ENCODE results near the gene TMIGD3. TPM values are rescaled to one million over a fixed set of nuclear protein-coding genes. Genes with fewer than 3 reads are reported as not detected.
A peak's percentile ranks its signal among the peaks of the same experiment; 100 is the strongest.
"Not testable (repeated sequence)": the region's sequence is repeated elsewhere in the genome, so short reads cannot be mapped to it uniquely, and the experiment has no call there.

Gene TMIGD3
- total RNA-seq: 0.32 TPM
- long read RNA-seq, partial matches to known transcripts: 0 of 2 reads
- long read RNA-seq, other reads (novel, unspliced or antisense): 2 of 2 reads

- DNase-seq (ENCODE audit: low spot score): no peak
- intact Hi-C loops (cut with DNase I): no loop called here
Measured at GRCh38 chr1:111503585-111504060, at the start of gene TMIGD3, which contains the start of gene ADORA3. Gene TMIGD3 (minus strand): TSS chr1:111503633. CDS start chr1:111503354, 279 bp downstream. Gene ADORA3 (minus strand): TSS chr1:111503633. CDS start chr1:111503354, 279 bp downstream.

- no peak for DNase-seq (ENCODE audit: low spot score)
- intact Hi-C loops (cut with DNase I): no loop called here
Measured at GRCh38 chr1:111553196-111553595, 49.8 kb upstream of the TMIGD3 start.

GRCh38 chr1:111552587-111552986 is 49.2 kb upstream of the TMIGD3 start:
- intact Hi-C loops (cut with DNase I): no loop called here

GRCh38 chr1:111551623-111552411 is 48.4 kb upstream of the TMIGD3 start:
- intact Hi-C loops (cut with DNase I): no loop called here
- DNase-seq (ENCODE audit: low spot score): no peak

More at GRCh38 chr1:111552587-111552986, 49.2 kb upstream of the TMIGD3 start:
- no peak for DNase-seq (ENCODE audit: low spot score)

GRCh38 chr1:111547786-111548185 is 44.4 kb upstream of the TMIGD3 start:
- DNase-seq (ENCODE audit: low spot score); intact Hi-C loops (cut with DNase I): not testable (repeated sequence)

GRCh38 chr1:111542187-111542586 is 38.8 kb upstream of the TMIGD3 start:
- intact Hi-C loops (cut with DNase I): no loop called here
- DNase-seq (ENCODE audit: low spot score): no peak

DNA sequence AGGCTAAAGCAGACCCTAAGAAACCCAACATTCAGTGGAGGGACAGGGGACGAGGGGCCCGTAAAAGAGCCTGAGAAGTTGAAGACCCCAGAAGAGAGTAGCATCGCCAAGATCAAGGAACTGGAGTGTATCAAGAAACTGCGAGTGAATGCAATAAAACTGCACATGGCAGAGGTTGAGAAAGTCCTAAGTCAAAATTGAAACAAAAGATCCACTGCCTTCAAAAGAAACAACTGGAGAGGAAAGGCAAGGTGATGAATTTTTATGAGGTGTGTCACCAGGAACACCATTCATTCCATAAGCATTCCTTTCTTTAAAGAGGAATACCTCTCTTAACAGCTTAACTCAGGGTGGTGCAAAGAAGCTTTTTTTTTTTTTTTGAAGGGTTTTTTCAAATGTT is 38.3 kb upstream of the TMIGD3 start:
- intact Hi-C loops (cut with DNase I): no loop called here
- DNase-seq (ENCODE audit: low spot score): no peak

DNA sequence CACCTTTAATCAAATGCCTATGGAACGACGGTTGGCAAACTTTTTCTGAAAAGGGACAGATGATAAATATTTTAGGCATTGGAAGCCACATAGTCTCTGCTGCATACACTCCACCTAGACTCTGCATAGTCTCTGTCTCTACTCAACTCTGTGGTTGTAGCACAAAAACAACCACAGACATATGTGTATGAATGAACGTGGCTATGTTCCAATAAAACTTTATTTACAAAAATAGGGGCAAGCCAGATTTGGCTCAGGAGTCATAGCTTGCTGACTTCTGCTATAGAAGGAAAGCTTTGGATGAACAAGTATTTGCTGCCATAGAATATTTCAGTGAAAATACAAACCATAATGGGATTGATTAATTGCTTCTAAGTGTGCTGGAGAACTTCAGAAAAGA is 37.5 kb upstream of the TMIGD3 start:
- intact Hi-C loops (cut with DNase I): no loop called here
- DNase-seq (ENCODE audit: low spot score): no peak

DNA sequence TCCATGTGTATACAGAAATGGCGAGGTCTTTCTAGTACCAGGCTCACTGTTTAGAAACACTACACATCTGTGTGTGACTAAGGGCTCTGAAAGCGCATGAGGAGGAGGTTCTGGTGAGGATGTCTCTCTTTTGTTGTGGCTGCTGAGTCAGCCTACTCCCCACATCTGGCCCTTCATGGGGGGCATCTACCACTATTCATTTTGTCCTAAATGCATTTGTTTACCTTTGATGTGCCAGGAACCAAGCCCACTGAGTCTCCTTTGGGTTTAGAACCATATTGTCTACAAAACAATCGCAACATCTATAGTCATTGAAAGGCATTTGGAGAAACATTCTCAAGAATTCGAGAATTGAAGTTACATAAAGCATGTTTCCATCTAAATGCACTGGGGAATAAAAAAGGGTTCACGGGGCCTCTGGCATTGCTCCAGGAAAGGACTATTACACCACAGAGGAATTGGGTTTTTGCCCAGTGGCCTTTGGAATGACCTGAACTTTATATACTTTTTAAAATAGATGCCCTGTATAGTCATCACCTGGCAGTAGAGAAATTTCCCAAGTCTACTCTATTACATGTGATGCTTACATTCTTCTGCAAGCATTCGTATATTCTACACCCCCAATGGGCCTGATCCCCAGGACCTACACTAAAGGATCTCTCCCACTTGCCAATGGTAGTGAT is 35.1 kb upstream of the TMIGD3 start:
- intact Hi-C loops (cut with DNase I): no loop called here
- DNase-seq (ENCODE audit: low spot score): no peak

GRCh38 chr1:111535256-111536191 is 32.1 kb upstream of the TMIGD3 start:
- intact Hi-C loops (cut with DNase I): no loop called here

GRCh38 chr1:111520053-111520452 is 16.6 kb upstream of the TMIGD3 start:
- DNase-seq (ENCODE audit: low spot score): no peak
- intact Hi-C loops (cut with DNase I): no loop called here

More at GRCh38 chr1:111535256-111536191, 32.1 kb upstream of the TMIGD3 start:
- no peak for DNase-seq (ENCODE audit: low spot score)

GRCh38 chr1:111517469-111518225 is 14.2 kb upstream of the TMIGD3 start:
- intact Hi-C loops (cut with DNase I): loop anchor here (10.0 kb wide), 1 partner anchor 107 kb away; no protein-coding TSS in a partner anchor
- DNase-seq (ENCODE audit: low spot score): no peak

DNA sequence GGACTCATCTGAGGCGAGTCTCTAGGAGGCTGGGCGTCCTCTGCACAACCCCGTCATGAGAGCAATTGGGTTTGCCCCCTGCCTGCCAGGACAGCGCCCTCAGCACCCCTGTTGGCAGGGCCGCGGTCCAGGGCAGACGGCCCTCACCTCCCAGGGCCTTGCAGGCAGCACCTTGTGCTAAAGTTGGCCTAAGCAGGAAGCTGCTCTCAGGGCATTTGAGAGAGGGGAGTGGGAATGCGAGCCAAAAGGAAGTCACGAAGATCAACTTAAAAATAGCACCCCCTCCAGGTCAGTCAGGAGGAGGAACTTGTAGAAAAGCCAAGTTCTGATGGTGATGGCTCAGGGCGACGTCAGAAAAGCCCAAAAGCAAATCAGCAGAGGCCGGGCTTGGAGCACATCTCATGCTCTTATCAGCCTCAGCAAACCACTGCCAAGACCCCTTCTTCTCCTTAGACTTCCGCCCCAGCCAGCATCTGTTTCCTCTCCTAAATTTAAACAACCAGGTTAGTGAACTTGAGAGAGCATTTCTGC is 12.6 kb upstream of the TMIGD3 start:
- intact Hi-C loops (cut with DNase I): loop anchor here (10.0 kb wide), 1 partner anchor 109 kb away; no protein-coding TSS in a partner anchor
- DNase-seq (ENCODE audit: low spot score): peak; percentile 81

- DNase-seq (ENCODE audit: low spot score): peak; percentile 90
- intact Hi-C loops (cut with DNase I): loop anchor here (10.0 kb wide), 1 partner anchor 109 kb away; no protein-coding TSS in a partner anchor
Measured at GRCh38 chr1:111515291-111516004, 12.0 kb upstream of the TMIGD3 start.

GRCh38 chr1:111513410-111514020 is 10.1 kb upstream of the TMIGD3 start:
- no peak for DNase-seq (ENCODE audit: low spot score)
- intact Hi-C loops (cut with DNase I): loop anchor here (10.0 kb wide), 1 partner anchor 111 kb away; no protein-coding TSS in a partner anchor

DNA sequence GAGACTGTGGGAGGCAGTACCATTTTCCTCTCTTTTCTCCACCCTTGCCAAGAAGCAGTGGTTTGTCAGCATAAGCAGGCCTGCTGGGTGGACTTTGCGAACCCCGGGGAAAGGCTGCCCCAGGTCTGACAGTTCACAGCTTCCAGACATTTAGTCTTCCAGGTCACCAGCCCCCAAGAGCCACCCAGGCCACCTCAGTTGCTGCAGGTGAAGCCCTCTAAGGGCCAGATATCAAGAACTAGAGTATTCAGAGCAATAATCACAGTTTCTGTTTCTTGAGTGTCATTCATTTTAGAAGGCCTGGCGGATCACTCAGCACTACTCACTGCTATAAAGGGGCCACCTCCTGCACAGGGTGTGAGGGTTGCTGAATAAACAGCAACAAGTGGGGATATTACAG is 9.5 kb upstream of the TMIGD3 start:
- intact Hi-C loops (cut with DNase I): loop anchor here (10.0 kb wide), 1 partner anchor 112 kb away; no protein-coding TSS in a partner anchor
- DNase-seq (ENCODE audit: low spot score): no peak
